Heart left ventricle (tissue), 16 donors: ENCODE results near the gene POU6F2. TPM values are rescaled to one million over a fixed set of nuclear protein-coding genes. Genes with fewer than 3 reads are reported as not detected.
"Not testable (repeated sequence)": the region's sequence is repeated elsewhere in the genome, so short reads cannot be mapped to it uniquely, and the experiment has no call there.

Experiments
- ATAC-seq, 4 donors: fragments of 200-7000 bp; cut with Tn5 transposase; one replicate each; pipeline ENCODE4 v1.9.1; 2020 to 2022; ENCODE audit warnings: moderate library complexity in 4 of 4, mild to moderate bottlenecking in 3 of 4, moderate number of reproducible peaks in 1 of 4
- DNase-seq, 5 donors: peaks; one replicate each; pipeline ENCODE4 v3.0.0-alpha.2; 2020
- H3K27ac ChIP-seq, 12 donors: fragments of 200-600 bp; sonication (generic) in 4 of 12; one replicate each; pipeline versions ENCODE4 v1.5.0 to v1.8.0; 2016 to 2022; ENCODE audit warnings: mild to moderate bottlenecking in 2 of 12
- H3K27me3 ChIP-seq, 9 donors: fragments of 200-600 bp; sonication (generic) in 2 of 9; one replicate each; pipeline versions ENCODE4 v1.5.1 to v1.8.0; 2016 to 2022; ENCODE audit warnings: mild to moderate bottlenecking in 3 of 9
- H3K36me3 ChIP-seq, 9 donors: fragments of 200-600 bp; sonication (generic) in 2 of 9; one replicate each; pipeline versions ENCODE4 v1.5.0 to v1.8.0; 2018 to 2022; ENCODE audit warnings: mild to moderate bottlenecking in 2 of 9
- H3K4me1 ChIP-seq, 12 donors: fragments of 200-600 bp; sonication (generic) in 4 of 12; one replicate each; pipeline versions ENCODE4 v1.5.0 to v1.8.0; 2016 to 2022; ENCODE audit warnings: mild to moderate bottlenecking in 3 of 12
- H3K4me3 ChIP-seq, 12 donors: fragments of 200-600 bp; sonication (generic) in 4 of 12; one replicate each; pipeline versions ENCODE4 v1.5.0 to v1.8.0; 2017 to 2022; ENCODE audit warnings: mild to moderate bottlenecking in 9 of 12, moderate library complexity in 4 of 12
- H3K9me3 ChIP-seq, 12 donors: fragments of 200-600 bp; sonication (generic) in 4 of 12; one replicate each; pipeline versions ENCODE4 v1.5.0 to v1.8.0; 2016 to 2022; ENCODE audit warnings: mild to moderate bottlenecking in 1 of 12
- CTCF ChIP-seq, 12 donors: fragments of 200-600 bp; sonication (generic) in 4 of 12; IDR thresholded peaks; one replicate each; pipeline versions ENCODE4 v1.5.0 to v1.8.0; 2018 to 2022; ENCODE audit warnings: antibody characterized with exemption in 12 of 12, mild to moderate bottlenecking in 5 of 12
- POLR2A ChIP-seq, 2 donors: fragments of 450-650 bp; IDR thresholded peaks; one replicate each; pipeline ENCODE4 v1.6.1; 2017; ENCODE audit warnings: antibody characterized with exemption in 2 of 2, mild to moderate bottlenecking in 2 of 2, moderate library complexity in 2 of 2
- WGBS, 4 donors: extraction: QIAGEN DNeasy Blood & Tissue Kit in 2 of 4; methylation state at CpG; one replicate each; pipeline versions ENCODE4 v1.1.5 to v1.1.7; 2013 to 2018; 5-methylcytosine and 5-hydroxymethylcytosine counted together
- intact Hi-C, 10 donors: fragments of 100-400 bp; cut with DNase I; formaldehyde crosslinking; loops; one replicate each; pipeline versions ENCODE4 v1.11.1 to v1.14.2; 2022
- polyA plus RNA-seq, 2 donors: library from polyadenylated mRNA; stranded (reverse); fragments of 200-250 nt; gene quantifications; one replicate each; pipeline ENCODE4 v1.2.3, GENCODE V29; 2013
- total RNA-seq, 9 donors: library from RNA; depleted of rRNA in 2 of 9; stranded (reverse); fragments of >200 nt in 2 of 9; fragmentation: NEBNext Ultra II Directional in 3 of 9; extraction: Animal tissue kit (Norgen Biotek cat#: 25700) in 3 of 9; gene quantifications; one replicate each; pipeline versions ENCODE4 v1.1.0 to v1.2.4, GENCODE V29; 2016 to 2023
- donor health status: ischemic (EF 13 %, LVEDD 7.1; RV severe dilation, severe dysfunction).
- donor health status: healthy with polysubstance abuse.
- donor health status: DM: no; HTN: yes; CAD: no.
- donor health status: DM: no; HTN: no; CAD: no.
- donor health status: ischemic (EF 25% LVEDD 6.9; RV normal size, moderate dysfunction).
- donor health status: ischemic (EF 25% LVEDD 5.7; RV mildly dilated, moderate dysfunction).
- donor health status: healthy.
- donor health status: DM: yes; HTN: yes; CAD: no.
- donor health status: ischemic (EF 35%, LVEDD 5.7; RV mildly dilated, moderate dysfunction).
- donor health status: nonischemic (EF 11% LVEDD 7.7; RV severe dilation, severe dysfunction).
- donor health status: DM: yes; HTN: yes; CAD: no.
- donor health status: PGD.
- donor health status: ischemic (EF 29% LVEDD 5.4; RV normal size, mild dysfunction).
- donor health status: nonischemic (EF 23%, LVEDD 6.1; RV moderate dilation, normal function).

POU6F2 gene
- total and polyA plus RNA-seq, 11 donors = 0.03 to 1.2 (median 0.38) TPM; not detected in 2

GRCh38 chr7:39005036-39005435, 27.3 kb downstream of the POU6F2 start:
- Histone ChIP-seq H3K27me3 (peaks cover 0 to 7% (median 0%) of the 10 kb centered on the region in 9 donors), H3K36me3 (no peaks in the 10 kb centered on the region), H3K9me3 (no peaks in the 10 kb centered on the region), H3K4me1 (no peaks in the 10 kb centered on the region), H3K27ac (no peak overlapping the region), H3K4me3 (no peak overlapping the region)
- ATAC-seq = no peak
- TF ChIP-seq CTCF (IDR thresholded peaks at IDR 0.05) (no peak), POLR2A (IDR thresholded peaks at IDR 0.05) (no peak)
- WGBS, 4 donors = 37 to 51% (median 43%) methylated on average over 8 of the region's 8 CpGs
- intact Hi-C loops = no loop called here
- DNase-seq = no peak

- peaks cover 0 to 7% (median 0%) of the 10 kb centered on the region in 9 donors for H3K27me3 ChIP-seq
- 68 to 75% (median 70%) methylated on average over 6 of the region's 6 CpGs for WGBS, 4 donors
- DNase-seq (no peak), ATAC-seq (no peak)
- no peak overlapping the region for H3K4me3 ChIP-seq
- no peaks in the 10 kb centered on the region for H3K9me3 ChIP-seq
- H3K27ac ChIP-seq = no peak overlapping the region
- no peaks in the 10 kb centered on the region for H3K36me3 ChIP-seq
- intact Hi-C loops = no loop called here
- H3K4me1 ChIP-seq = no peaks in the 10 kb centered on the region
- TF ChIP-seq CTCF (IDR thresholded peaks at IDR 0.05) (no peak), POLR2A (IDR thresholded peaks at IDR 0.05) (no peak)
These were observed 27.8 kb downstream of the POU6F2 start for GRCh38 chr7:39005461-39005860.

GRCh38 chr7:39013049-39013939, 35.6 kb downstream of the POU6F2 start:
- ATAC-seq, H3K27me3 ChIP-seq, H3K27ac ChIP-seq, intact Hi-C loops, H3K4me3 ChIP-seq, H3K4me1 ChIP-seq, H3K36me3 ChIP-seq, DNase-seq, H3K9me3 ChIP-seq: not testable (repeated sequence)
- WGBS, 4 donors = 83 to 90% (median 86%) methylated on average over 25 to 33 of the region's 34 CpGs

- WGBS, 4 donors = 76 to 80% (median 77%) methylated on average over 9 of the region's 9 CpGs
- Histone ChIP-seq H3K9me3 (no peaks in the 10 kb centered on the region), H3K27me3 (no peaks in the 10 kb centered on the region)
These were observed 38.9 kb downstream of the POU6F2 start for GRCh38 chr7:39016609-39017008.

More at GRCh38 chr7:39016609-39017008, 38.9 kb downstream of the POU6F2 start:
- Histone ChIP-seq H3K36me3 (no peaks in the 10 kb centered on the region), H3K4me3 (no peak overlapping the region), H3K27ac (no peak overlapping the region), H3K4me1 (no peaks in the 10 kb centered on the region)
- TF ChIP-seq CTCF (IDR thresholded peaks at IDR 0.05) (no peak), POLR2A (IDR thresholded peaks at IDR 0.05) (no peak)
- intact Hi-C loops = no loop called here
- ATAC-seq (no peak), DNase-seq (no peak)
